ENCODE measurements around the gene UBP1.
A peak's percentile ranks its signal among the peaks of the same experiment; 100 is the strongest.
"Not testable (repeated sequence)": the region's sequence is repeated elsewhere in the genome, so short reads cannot be mapped to it uniquely, and the experiment has no call there.

The UBP1 gene

DNA sequence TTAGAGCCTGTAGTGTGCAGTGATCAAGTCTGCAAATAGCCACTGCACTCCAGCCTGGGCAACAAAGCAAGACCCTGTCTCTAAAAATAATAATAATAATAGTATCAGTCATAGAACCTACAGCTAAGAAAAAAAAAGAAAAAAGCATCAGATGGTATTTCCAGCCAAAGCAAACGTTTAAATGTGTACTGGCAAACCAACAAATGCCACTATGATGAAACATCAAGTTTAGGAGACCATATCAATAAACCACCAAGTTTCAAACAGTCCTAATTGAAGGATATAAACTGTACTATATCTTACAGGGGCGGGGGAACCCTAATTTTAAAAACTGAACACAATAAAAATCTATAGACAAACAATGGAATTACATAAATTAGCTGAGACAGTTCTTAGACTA lies 6.4 kb downstream of the UBP1 start:
- no peak for DNase-seq (ENCODE audit: low read depth)

DNA sequence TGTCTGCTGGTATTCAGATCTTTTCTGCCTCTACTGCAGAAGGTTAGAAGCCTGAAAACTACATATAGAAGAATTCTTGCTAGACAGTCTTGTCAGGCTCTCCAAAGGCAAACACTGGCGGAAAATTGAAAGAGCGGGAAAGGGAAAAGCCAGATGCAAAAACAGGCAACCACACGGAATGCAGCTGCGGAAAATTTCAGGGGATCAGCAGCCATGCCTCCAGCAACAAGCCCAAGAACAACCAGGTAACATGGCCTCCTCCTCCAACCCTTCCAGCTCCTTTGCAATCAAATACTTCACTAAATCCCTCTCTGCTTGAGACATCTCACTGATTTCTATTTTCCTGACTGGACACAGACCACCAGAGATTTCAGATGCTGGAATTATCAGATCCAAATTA lies 9.6 kb downstream of the UBP1 start:
- DNase-seq (ENCODE audit: low read depth), result no peak

DNA sequence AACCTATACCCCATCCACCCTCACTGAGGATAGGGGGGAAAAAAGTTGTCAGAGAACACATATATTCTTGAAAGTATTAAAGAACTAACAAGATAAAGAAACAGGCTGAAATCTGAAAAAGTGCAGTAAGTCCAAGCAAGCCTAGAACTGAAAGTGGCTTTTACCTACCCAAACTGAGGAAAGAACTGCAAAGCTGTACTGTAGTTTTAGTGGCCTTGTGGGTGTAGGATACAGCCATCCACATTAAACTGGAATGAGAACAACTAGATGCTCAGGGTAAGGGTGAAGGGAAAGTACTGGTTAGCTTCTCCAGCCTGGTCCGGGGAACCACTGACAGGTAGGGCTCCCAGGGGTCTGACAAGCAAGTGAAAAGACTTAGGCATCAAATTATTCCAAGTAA lies 10.1 kb downstream of the UBP1 start:
- DNase-seq (ENCODE audit: low read depth), result no peak

DNA sequence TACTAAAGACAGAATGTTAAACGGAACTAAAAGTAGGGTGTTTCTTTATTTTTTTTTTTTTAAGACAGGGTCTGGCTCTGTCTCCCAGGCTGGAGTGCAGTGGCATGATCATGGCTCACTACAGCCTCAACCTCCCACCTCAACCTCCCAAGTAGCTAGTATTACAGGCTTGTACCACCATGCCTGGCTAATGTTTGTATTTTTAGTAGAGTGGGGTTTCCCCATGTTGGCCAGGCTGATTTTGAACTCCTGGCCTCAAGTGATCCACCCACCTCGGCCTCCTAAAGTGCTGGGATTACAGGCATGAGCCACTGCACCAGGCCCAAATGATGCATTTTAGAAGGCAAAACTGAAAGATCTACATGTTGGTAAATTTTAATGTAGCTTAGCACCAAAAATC lies 10.9 kb downstream of the UBP1 start:
- DNase-seq (ENCODE audit: low read depth), result not testable (repeated sequence)

DNA sequence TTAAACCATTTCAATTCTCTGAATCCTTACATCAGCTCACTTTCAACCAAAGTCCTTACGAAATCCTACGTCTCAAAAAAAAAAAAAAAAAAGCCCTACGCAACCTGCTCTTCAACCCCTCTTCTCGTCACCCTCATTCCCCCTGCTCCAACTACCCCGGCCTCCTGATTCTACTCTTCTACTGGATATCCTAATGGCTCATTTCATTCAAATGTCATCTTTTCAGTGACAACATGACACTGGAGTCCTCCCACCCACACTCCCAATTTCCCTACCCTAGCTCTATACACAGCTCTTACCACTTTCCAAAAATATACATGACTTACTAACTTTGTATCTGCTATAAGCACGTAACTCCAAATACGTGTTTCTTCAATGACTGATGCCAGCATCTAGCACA lies 11.5 kb downstream of the UBP1 start:
- DNase-seq (ENCODE audit: low read depth), result no peak

DNA sequence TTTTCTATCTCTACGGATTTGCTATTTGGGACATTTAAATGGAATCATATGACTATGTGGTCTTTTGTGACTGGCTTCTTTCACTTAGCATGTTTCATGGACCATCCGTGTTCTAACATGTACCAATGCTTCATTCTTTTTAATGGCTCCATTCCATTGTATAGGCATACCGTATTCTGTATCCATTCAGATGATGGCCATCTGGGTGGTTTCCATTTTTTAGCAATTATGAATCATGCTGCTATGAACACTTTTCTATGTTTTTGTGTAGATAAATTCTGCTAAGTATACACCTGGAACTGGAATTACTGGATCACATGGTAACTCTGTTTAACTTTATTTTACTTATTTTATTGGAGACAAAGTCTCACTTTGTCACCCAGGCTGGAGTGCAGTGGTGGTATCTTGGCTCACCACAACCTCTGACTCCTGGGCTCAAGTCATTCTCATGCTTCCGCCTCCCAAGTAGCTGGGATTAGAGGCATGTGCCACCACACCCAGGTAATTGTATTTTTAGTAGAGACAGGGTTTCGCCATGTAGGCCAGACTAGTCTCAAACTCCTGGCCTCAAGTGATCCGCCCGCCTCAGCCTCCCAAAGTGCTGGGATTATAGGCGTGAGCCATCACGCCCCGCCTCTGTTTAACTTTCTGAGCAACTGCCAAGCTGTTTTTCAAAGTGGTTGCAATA lies 13.4 kb downstream of the UBP1 start:
- no peak for DNase-seq (ENCODE audit: low read depth)

DNA sequence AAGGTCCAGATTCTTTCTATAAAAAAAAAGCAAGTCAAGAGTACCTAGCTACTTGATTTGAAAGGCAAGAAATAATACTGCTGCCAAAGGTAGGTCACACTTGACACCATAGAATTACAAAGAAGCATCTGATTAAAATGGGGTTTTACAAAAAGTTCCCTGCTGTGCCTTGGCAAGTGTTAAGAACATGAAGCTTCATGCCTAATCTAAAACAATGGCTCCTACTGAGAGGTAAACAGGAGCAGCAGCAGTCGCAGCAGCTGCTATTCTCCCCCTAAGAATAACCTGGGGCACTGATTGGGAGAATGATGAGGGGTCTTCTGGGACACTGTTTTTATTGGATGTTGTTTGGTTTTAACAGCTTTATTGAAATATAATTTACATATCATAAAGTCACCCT lies 14.1 kb downstream of the UBP1 start:
- no peak for DNase-seq (ENCODE audit: low read depth)

DNA sequence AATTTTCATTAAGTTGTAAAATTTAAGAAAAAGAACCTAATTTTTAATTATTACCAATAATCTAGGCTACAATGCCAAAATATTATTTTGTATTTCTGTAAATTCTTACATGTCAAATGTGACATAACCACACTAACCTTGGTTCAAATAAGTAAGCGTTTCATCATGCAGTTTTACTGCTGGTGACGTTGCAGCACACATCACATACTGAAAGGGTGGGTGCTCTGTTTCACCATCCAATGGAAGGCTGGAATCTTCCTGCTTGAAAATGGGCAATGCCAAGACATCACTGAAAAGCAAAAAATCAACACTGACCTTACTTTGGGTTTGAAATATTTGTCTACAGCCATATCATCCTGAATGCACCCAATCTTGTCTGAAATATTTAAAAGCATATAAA lies 14.8 kb downstream of the UBP1 start:
- no peak for DNase-seq (ENCODE audit: low read depth)

DNA sequence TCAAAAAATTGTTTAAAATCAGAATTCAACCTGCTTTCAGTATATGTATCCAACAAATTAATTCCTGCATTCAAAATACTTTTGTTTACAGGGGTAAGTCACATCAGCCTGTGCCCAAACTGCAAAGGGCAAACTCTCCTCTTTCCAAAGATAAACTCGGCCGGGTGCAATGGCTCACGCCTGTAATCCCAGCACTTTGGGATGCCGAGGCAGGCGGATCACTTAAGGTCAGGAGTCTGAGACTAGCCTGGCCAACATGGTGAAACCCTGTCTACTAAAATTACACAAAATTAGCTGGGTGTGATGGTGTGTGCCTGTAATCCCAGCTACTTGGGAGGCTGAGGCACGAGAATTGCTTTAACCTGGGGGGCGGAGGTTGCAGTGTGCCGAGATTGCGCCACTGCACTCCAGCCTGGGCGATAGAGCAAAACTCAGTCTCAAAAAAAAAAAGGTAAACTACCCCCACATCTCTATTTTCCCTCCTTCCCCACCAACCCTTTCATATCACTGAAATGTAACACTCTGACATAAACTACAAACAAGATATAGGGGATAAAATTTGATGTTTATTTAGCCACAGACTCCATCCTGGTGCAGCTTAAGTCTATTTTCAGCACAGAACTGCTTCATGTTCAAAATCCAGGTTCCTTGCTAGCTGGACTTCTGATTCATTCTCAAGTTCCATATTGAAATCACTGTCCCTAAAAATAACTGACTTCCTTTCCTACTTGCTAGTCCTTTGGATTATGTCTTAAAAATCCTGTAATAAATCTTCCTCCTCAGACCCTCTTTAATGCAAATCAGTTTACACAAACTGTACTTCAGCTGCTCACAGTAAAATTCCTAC lies 15.4 kb downstream of the UBP1 start:
- no peak for DNase-seq (ENCODE audit: low read depth)

DNA sequence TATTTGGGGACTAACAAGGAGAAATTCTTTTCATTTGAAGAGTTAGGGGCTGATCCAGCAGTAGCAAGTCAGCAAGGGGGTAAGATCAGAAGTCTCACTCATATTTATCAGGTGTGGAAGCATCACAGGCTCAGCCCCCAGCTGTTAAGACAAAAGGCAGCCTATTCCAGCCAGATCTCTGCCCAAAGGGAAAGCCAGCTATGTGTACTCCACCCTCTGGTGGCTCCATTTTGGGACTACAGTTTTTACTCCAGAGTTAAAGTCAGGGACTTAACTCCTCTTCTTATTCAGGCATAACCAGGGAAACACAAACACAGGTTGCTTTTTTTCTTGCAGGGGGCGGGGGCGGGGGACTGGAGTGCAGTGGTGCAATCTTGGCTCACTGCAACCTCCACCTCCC lies 19.2 kb downstream of the UBP1 start:
- DNase-seq (ENCODE audit: low read depth), result no peak

DNA sequence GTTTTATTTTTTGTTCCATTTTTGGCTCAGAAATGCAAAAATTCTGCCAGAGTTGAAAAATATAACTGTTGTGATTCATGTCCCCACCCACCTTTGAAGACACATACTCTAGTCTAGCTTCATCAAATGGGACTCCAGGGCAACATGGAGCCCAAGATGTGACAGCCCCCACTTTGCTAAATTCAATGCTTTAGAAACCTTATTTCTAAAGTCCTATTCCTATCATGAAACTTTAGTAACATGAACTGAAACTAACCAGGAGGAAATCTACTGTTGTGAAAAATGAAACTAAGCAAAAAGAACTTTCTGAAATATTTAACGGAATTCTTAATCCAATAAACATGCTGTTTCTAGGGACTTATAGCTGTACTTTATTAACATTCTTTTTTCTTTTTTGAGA lies 20.3 kb downstream of the UBP1 start:
- DNase-seq (ENCODE audit: low read depth), result no peak

DNA sequence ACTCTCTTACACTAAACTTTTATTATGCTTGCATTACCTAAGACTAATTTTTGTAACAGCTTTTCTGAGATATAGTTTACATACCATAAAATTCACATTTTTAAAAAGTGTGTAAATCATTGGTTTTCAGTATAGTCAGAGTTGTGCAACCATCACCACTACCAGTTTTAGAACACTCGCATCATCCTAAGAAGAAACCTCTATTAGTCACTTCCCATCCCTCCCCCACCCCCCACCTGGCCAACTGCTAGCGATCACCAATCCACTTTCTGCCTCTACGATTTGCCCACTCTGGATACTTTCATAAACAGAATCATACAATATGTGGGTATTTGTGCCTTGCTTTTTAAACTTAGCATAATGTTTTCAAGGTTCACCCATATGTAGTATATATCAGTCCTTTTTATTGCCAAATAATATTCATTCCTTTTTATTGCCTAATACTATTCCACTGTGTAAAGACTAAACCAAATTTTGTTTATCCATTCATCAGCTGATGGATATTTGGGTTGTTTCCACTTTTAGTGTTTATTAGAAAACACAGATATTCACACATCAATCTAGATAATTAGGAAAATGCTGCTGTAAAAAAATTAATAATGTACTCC lies 23.0 kb downstream of the UBP1 start:
- no peak for DNase-seq (ENCODE audit: low read depth)

DNA sequence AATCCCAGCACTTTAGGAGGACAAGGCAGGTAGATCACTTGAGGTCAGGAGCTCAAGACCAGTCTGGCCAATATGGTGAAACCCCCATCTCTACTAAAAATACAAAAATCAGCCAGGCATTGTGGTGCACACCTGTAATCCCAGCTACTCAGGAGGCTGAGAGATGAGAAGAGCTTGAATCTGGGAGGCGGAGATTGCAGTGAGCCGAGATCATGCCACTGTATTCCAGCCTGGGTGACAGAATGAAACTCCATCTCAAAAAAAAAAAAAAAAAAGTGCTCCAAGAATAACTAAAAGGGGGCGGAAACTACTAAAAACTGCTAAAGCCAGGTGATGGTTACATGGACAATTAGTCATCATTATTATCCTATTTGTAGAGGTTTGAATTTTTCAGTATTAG lies 29.4 kb downstream of the UBP1 start:
- DNase-seq (ENCODE audit: low read depth), result not testable (repeated sequence)

DNA sequence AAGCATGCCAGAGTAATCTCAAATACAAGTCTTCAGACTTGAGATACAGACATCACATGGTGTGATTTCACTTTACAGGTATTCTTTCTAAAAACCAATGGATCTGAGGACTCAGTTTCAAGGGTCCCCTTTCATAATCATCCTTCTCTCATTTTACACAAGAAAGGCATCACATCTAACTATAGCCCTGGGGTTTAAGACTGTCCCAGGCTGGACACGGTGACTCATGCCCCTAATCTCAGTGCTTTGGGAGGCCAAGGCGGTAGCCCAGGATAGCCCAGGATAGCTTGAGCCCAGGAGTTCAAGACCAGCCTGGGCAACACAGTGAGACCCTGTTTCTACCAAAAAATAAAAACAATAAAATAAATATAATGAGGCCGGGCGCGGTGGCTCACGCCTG lies 36.4 kb downstream of the UBP1 start:
- DNase-seq (ENCODE audit: low read depth), result no peak

DNA sequence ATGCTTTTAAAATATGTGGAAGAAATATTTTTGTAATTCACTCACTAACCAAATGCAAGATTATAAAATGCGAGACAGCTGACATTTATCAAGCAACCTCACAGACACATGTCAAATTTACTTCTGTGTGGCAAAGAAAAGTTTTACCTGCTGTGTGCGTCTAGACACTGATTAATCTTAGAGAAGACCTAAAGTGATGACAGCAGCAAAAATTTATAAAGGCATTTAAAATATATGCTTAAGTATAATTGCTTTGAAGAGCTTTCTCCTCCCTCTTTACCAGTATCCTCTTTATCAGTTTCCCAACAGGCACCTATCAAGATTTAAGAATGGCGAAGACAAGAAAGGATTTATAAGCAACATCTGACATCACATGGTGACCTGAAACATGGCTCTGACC lies 37.3 kb downstream of the UBP1 start:
- DNase-seq (ENCODE audit: low read depth), result no peak

DNA sequence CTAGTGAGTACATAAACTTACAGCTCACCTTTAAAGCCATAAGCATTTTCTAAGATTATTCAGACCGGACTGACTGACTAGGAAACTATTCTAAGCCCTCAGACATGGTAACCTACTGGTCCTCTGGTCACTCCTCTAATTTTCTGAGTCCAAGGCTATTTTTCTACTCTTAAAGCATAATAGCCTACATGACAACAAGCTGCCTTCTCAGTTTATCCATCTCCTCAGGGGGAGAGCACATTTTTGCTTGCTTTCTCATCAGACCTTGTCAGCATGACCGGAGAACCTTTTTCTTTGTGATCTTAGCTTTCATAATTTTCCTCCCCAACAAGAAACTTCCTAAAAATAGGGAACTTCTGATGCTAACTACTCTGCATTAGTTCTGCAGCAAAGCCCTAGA lies 38.4 kb downstream of the UBP1 start:
- no peak for DNase-seq (ENCODE audit: low read depth)

DNA sequence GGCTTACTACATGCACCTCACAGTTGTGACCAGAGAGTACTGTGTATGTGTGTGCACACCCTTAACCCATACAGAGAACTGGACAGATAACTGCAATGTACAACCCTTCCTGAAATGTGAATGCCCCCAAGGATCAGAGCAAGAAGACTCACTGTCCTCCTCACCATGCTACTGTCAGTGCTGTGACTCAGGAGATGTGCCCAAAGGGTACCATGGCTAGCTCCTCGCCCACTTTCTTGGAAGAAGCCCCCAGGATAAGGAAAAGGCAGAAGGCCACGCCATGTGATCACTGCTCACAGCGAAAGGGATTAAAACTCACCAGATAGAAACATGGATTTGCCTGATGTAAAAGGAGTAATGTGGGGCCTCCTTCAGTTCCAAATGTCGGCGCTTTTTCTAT lies 41.8 kb downstream of the UBP1 start:
- DNase-seq (ENCODE audit: low read depth), result no peak

DNA sequence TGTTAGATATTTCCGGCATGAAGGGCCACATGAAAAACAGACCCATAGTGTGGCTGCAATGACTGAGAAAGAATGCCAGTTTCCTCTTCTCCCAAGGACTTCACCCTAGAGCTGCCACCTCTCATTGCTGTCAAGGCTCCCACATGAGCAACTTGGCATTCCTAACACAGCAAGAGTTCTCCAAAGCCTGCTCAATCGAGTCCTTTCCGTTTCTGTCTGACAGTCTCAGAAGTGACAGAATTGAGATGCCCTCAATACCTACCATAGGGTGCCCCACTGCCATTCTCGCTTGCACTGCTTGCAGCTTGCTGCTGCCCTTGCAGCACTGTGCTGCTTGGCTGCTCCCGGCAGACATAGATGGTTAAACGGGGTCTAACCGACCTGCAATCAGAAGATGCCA lies 44.3 kb downstream of the UBP1 start:
- no peak for DNase-seq (ENCODE audit: low read depth)

DNA sequence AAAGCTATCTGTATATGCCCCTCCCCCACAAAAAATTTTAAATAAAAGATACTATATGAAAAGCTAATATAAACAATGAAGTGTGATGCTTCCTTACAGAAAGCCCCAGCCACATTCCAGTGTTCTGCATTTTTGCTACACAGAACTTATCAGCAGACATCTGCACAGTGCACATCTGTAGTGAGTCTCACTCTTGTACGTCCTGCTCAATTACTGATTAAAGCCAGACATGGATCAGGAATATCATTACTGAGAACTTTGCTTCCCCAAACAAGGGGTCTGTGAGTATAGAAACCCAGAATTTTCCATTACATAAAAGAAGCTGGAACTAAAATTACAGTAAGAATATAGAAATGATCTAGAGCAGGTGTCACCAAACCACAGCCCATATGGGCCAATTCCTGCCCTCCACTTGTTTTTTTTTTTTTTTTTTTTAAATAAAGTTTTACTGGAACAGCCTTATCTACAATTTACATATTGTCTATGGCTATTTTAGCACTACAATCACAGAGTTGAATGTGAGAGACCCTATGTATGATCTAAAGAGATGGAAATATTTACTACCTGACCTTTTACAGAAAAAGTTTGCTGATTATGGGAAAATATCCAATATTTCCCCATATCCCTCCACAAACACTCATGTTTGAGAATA lies 45.7 kb downstream of the UBP1 start:
- DNase-seq (ENCODE audit: low read depth), result no peak

DNA sequence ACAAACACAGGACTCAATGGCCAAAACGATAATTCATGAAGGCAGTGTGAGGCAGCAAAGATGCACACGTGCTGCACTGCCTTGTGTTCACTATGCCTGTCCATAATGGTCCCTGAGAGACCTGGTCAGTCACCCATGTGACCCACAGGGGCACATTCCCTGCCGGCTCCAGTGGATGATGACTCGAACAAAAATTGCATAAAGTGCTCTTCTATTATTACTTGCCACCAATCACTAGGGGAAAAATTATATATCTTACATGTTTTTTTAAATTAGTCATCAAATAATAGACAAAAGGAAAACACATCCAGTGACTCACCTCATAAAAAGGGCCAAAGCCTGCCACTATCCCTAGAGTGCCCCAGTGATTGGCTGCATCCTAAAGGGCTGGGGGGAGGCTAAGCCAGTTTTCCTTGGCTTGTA lies 47.5 kb downstream of the UBP1 start:
- DNase-seq (ENCODE audit: low read depth), result peak; percentile 86

DNA sequence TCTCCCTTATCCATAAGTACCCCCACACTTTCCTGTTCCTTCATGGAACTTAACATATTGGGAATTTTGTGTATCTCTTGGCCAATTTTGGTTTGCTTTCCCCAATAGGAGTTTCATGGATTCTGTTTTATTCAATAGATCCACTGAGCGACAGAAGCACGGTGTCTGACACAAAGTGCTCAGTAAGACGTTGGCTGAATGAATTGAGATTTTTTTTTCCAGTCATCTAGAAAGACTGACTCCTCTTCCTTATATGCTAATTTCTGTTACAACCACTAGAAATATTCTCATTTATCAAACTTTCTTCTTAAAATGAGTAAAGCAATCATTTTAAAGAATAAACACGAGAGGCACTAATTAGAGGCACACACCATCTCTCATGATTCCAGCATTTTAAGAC lies 48.1 kb downstream of the UBP1 start:
- DNase-seq (ENCODE audit: low read depth), result no peak

DNA sequence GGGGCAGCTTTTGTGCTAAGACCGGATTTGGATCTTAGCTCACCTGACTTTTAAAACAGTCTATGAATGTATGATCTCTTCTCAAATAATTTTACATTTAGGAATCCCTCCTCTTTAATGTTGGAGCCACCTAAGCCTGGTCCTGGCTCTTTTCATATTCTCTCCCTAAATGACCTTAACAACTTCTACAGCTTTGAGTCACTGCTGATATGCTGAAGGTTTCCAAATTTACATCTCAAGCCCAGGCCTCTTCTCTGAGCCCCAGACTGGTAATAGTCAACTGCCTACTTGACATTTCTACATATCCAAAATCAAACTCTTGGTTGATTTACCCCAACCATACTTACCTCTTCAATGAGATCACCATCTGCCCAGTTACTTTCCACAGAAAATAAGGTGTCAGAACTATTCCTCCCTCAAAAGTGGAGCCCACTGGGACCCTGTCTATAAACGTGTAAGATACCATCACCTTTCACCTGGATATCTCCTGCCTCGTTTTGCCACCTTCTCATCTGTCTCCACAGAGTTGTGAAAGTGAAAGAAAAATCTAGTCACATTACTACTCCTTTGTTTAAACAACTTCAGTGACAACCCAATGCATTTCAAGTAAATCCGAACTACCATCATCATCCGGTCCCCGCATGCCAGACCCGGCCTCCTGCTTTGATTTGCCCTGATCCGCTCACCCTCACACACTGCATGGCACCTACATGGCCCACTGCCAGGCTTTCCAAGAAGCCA lies 48.8 kb downstream of the UBP1 start:
- no peak for DNase-seq (ENCODE audit: low read depth)

Measured in GM04504 (cell line).